DND-41 (cell line): ENCODE measurements around the gene DNA2.

Experiments
- EZH2 ChIP-seq: IDR thresholded peaks from 3 replicates; pipeline ENCODE4 v1.6.1; 2012; ENCODE audit warnings: borderline replicate concordance, low read depth, mild to moderate bottlenecking, moderate library complexity, low read length, inconsistent platforms; ENCODE audit not compliant: severe bottlenecking
- TF ChIP-seq, protein P1 (sequence below): IDR thresholded peaks from 2 replicates; pipeline ENCODE4 v1.5.1; 2012; ENCODE audit warnings: borderline replicate concordance, low read length, moderate library complexity, mild to moderate bottlenecking; ENCODE audit not compliant: poor library complexity, severe bottlenecking; ENCODE audit errors: extremely low read depth

GRCh38 chr10:68366600-68366999 is 105.2 kb downstream of the DNA2 start:
- TF ChIP-seq, protein P1, sequence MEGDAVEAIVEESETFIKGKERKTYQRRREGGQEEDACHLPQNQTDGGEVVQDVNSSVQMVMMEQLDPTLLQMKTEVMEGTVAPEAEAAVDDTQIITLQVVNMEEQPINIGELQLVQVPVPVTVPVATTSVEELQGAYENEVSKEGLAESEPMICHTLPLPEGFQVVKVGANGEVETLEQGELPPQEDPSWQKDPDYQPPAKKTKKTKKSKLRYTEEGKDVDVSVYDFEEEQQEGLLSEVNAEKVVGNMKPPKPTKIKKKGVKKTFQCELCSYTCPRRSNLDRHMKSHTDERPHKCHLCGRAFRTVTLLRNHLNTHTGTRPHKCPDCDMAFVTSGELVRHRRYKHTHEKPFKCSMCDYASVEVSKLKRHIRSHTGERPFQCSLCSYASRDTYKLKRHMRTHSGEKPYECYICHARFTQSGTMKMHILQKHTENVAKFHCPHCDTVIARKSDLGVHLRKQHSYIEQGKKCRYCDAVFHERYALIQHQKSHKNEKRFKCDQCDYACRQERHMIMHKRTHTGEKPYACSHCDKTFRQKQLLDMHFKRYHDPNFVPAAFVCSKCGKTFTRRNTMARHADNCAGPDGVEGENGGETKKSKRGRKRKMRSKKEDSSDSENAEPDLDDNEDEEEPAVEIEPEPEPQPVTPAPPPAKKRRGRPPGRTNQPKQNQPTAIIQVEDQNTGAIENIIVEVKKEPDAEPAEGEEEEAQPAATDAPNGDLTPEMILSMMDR, result no peak
- TF ChIP-seq EZH2, result no peak
